Suprapubic skin (tissue), 4 donors: ENCODE data around the gene CLPSL2. TPM values are rescaled to one million over a fixed set of nuclear protein-coding genes. Genes with fewer than 3 reads are reported as not detected.
"Not testable (repeated sequence)": the region's sequence is repeated elsewhere in the genome, so short reads cannot be mapped to it uniquely, and the experiment has no call there.

ENCODE experiments used
- DNase-seq, 2 donors: peaks; one replicate each; pipeline ENCODE4 v3.0.0-alpha.2; 2019; ENCODE audit warnings: low spot score in 2 of 2
- H3K27ac ChIP-seq: fragments of 200-600 bp; sonication (generic); one replicate; pipeline ENCODE4 v1.5.1; 2019
- H3K27me3 ChIP-seq: fragments of 200-600 bp; sonication (generic); one replicate; pipeline ENCODE4 v1.5.1; 2019
- H3K36me3 ChIP-seq: fragments of 200-600 bp; sonication (generic); one replicate; pipeline ENCODE4 v1.5.1; 2019
- H3K4me1 ChIP-seq: fragments of 200-600 bp; sonication (generic); one replicate; pipeline ENCODE4 v1.5.1; 2019
- H3K4me3 ChIP-seq: fragments of 200-600 bp; sonication (generic); one replicate; pipeline ENCODE4 v1.5.1; 2019; ENCODE audit warnings: mild to moderate bottlenecking
- H3K9me3 ChIP-seq: fragments of 200-600 bp; sonication (generic); one replicate; pipeline ENCODE4 v1.5.1; 2019
- EP300 ChIP-seq: sonication (generic); formaldehyde crosslinking; IDR thresholded peaks from one replicate; pipeline ENCODE4 v1.6.1; 2017; ENCODE audit warnings: antibody characterized with exemption
- POLR2A ChIP-seq, 2 donors: fragments of 450-650 bp; IDR thresholded peaks; one replicate each; pipeline ENCODE4 v1.6.1; 2017; ENCODE audit warnings: antibody characterized with exemption in 2 of 2, mild to moderate bottlenecking in 2 of 2, moderate library complexity in 2 of 2
- POLR2AphosphoS5 ChIP-seq, 3 donors: sonication (generic); formaldehyde crosslinking; IDR thresholded peaks; one replicate each; pipeline ENCODE4 v1.6.1; 2017; ENCODE audit warnings: antibody characterized with exemption in 3 of 3
- WGBS: methylation state at CpG from one replicate; pipeline ENCODE4 v1.1.5; 2018; 5-methylcytosine and 5-hydroxymethylcytosine counted together
- total RNA-seq, 4 donors: library from RNA; depleted of rRNA; stranded (reverse); fragments of >200 nt; gene quantifications; one replicate each; pipeline ENCODE4 v1.1.0, GENCODE V29; 2016
- TF ChIP-seq, protein P1 (sequence below), 2 donors: fragments of 200-600 bp in 1 of 2; fragments of 450-650 bp in 1 of 2; sonication (generic) in 1 of 2; IDR thresholded peaks; one replicate each; pipeline ENCODE4 v1.5.1; 2016 to 2019; ENCODE audit warnings: antibody characterized with exemption in 2 of 2, mild to moderate bottlenecking in 1 of 2, moderate library complexity in 1 of 2

Gene CLPSL2
- total RNA-seq, 4 donors from 2014 or later: not detected

DNA sequence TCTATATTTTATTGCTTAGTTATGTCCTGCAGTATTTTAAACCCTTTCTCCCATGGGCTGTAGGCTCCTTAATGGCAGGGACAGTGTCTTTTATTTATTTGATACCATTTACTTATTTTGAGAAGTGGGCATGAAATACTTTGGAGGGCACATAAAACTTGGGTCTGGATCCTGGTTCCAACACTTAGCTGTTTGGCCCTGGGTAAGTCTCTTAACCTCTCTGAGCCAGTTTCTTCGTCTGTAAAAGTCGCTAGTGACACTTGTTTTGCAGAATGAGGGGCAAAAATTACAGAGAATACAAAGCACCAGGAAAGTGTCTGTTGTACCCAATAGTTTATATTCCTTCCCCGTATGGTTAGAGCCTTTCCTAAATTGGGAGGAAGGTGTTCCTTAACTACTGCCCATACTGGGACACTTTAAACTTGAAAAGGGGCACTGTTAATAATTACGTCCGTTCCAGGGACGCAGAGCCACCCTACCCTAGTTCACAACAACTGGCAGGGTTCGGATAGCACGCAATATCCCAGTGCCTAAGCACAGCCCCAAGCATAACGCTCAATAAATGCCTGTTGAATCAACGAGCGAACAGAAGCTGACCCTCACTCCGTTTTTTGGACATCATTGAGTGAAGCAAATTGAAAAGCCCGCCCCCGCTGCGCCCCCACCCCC is 45.5 kb upstream of the CLPSL2 start:
- Histone ChIP-seq H3K4me3 (peak overlapping the region; percentile 59), H3K36me3 (no peaks in the 10 kb centered on the region), H3K27me3 (no peaks in the 10 kb centered on the region), H3K27ac (peak overlapping the region; percentile 100), H3K4me1 (peaks cover 96% of the 10 kb centered on the region), H3K9me3 (no peaks in the 10 kb centered on the region)
- TF ChIP-seq POLR2AphosphoS5 (IDR thresholded peaks at IDR 0.05) (no peak), POLR2A (IDR thresholded peaks at IDR 0.05) (no peak)
- peak in 1 of 2 donors; percentile 74 for DNase-seq
- WGBS: 7% methylated on average over 12 of the region's 15 CpGs

DNA sequence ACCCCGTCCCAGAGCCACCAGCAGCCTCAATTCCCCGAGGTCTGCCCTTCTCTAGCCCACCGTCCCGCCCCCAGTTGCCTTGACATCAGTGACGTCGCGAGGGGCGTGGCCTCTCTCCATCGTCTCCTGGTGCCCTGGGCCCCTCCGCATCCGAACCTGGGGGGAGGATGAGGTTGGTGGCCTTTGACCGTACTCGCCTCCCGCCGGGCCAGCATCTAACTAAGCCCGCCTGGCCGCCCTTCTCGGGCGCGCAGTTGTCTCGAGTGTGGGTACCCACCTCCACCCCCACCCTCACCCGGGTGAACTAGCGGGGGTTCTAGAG is 45.0 kb upstream of the CLPSL2 start:
- H3K9me3 ChIP-seq: no peaks in the 10 kb centered on the region
- TF ChIP-seq EP300 (no peak), POLR2AphosphoS5 (IDR thresholded peaks at IDR 0.05) (peak in 1 of 3 donors; percentile 3), POLR2A (IDR thresholded peaks at IDR 0.05) (peak; percentile 63 to 89)
- TF ChIP-seq, protein P1, sequence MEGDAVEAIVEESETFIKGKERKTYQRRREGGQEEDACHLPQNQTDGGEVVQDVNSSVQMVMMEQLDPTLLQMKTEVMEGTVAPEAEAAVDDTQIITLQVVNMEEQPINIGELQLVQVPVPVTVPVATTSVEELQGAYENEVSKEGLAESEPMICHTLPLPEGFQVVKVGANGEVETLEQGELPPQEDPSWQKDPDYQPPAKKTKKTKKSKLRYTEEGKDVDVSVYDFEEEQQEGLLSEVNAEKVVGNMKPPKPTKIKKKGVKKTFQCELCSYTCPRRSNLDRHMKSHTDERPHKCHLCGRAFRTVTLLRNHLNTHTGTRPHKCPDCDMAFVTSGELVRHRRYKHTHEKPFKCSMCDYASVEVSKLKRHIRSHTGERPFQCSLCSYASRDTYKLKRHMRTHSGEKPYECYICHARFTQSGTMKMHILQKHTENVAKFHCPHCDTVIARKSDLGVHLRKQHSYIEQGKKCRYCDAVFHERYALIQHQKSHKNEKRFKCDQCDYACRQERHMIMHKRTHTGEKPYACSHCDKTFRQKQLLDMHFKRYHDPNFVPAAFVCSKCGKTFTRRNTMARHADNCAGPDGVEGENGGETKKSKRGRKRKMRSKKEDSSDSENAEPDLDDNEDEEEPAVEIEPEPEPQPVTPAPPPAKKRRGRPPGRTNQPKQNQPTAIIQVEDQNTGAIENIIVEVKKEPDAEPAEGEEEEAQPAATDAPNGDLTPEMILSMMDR (IDR thresholded peaks at IDR 0.05): no peak
- peak overlapping the region; percentile 100 for H3K27ac ChIP-seq
- H3K27me3 ChIP-seq: no peaks in the 10 kb centered on the region
- H3K4me3 ChIP-seq: peak overlapping the region; percentile 59
- peaks cover 96% of the 10 kb centered on the region for H3K4me1 ChIP-seq
- DNase-seq: peak; percentile 99
- no CpG with 5 or more reads among the region's 23 CpGs for WGBS
- no peaks in the 10 kb centered on the region for H3K36me3 ChIP-seq

DNA sequence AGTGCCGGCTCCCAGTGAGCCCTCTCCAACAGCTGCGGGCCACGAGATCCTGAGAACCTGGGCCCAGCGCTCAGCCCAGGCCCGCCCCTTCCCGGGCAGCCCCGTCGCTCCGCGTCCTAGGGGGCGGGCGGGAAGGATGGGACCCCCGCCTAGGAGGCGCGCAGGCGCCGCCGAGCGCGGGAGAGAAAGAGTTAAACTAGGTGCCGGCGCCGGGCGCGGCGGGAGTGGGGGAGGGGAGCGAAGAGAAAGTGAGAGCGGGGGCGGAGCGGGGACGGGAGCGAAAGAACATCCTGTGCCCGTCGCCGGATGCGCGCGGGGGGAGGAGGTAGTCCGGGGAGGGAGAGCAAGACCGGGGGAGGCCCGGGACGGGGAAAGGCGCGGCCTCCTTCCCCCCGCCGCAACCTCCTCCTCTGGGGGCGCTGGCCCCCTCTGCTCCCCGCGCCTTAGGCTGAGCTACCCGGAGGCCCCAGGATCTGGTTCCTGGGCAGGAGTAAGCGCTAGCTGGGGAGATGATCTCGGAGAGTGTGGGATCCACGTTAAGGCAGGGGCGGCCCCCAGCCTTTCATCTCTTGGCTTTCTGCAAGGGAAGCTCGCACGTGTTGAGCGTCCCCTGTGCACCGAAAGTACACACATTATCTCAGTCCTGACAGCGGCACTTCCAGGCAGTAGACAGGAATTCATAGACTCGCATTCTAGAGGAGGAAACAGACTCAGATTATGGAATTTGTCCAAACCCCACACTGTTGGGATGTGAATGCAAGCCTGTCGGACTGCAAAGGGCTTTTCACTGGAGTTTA is 44.5 kb upstream of the CLPSL2 start:
- TF ChIP-seq POLR2AphosphoS5 (IDR thresholded peaks at IDR 0.05) (peak in 2 of 3 donors; percentile 94 to 99), EP300 (peak; percentile 91), POLR2A (IDR thresholded peaks at IDR 0.05) (no peak)

DNA sequence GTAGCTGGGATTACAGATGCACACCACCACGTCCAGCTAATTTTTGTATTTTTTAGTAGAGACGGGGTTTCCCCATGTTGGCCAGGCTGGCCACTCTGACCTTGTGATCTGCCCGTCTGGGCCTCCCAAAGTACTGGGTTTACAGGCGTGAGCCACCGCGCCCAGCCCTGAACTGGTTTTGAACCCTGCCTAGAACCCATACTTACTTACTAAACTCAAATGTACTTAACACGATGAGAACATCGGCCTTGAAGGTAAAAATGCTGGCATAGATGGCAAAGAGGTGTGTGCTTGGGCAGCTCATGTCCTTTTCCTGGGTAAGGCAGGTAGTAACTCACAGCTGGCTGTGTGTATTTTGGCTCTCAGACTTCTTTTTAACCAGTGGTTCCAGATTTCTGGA is 42.8 kb upstream of the CLPSL2 start:
- DNase-seq: no peak
- Histone ChIP-seq H3K36me3 (no peaks in the 10 kb centered on the region), H3K27me3 (no peaks in the 10 kb centered on the region), H3K4me1 (peaks cover 84% of the 10 kb centered on the region), H3K4me3 (no peak overlapping the region), H3K27ac (peak overlapping the region; percentile 100), H3K9me3 (no peaks in the 10 kb centered on the region)
- 80% methylated on average over 8 of the region's 8 CpGs for WGBS
- TF ChIP-seq, protein P1 (IDR thresholded peaks at IDR 0.05): no peak
- TF ChIP-seq EP300 (no peak), POLR2AphosphoS5 (IDR thresholded peaks at IDR 0.05) (no peak), POLR2A (IDR thresholded peaks at IDR 0.05) (no peak)

More for the DNA sequence above, 44.5 kb upstream of the CLPSL2 start:
- DNase-seq: peak; percentile 98 to 99
- Histone ChIP-seq H3K4me3 (peak overlapping the region; percentile 59), H3K9me3 (no peaks in the 10 kb centered on the region), H3K27ac (peak overlapping the region; percentile 100), H3K27me3 (no peaks in the 10 kb centered on the region), H3K4me1 (peaks cover 93% of the 10 kb centered on the region), H3K36me3 (no peaks in the 10 kb centered on the region)
- WGBS: under 1% methylated on average over 30 of the region's 61 CpGs

DNA sequence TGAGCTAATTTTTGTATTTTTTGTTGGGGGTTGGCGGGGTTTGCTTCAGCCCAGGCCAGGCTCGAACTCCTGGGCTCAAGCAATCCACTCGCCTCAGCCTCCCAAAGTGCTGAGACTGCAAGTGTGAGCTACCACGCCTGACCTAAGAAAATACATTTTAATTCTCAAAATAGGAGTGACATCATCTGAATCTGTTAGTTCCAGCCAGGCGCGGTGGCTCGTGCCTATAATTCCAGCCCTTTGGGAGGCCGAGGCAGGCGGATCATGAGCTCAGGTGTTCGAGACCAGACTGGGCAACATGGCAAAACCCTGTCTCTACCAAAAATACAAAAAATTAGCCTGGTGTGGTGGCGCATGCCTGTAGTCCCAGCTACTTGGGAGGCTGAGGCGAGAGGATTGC is 42.1 kb upstream of the CLPSL2 start:
- peak overlapping the region; percentile 100 for H3K27ac ChIP-seq
- H3K9me3 ChIP-seq: not testable (repeated sequence)

DNA sequence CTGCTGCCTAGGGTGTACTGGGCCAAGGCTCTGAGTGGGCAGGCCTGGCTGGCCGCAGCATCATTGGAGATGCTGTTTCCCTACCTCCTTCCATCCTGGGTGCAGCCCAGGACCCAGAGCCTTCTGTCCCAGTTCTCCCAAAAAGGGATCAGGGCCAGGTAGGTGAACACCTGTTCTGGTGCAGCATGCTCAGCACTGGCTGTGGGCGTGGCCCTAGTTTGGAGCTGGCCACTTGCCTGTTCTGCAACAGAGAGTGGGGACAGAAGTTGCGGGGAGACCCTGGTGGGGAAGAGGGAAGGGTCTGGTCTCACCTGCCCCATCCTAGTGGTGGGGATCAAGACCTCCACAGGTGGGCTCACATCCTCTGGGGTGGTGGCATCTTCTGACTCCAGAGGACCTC is 40.9 kb upstream of the CLPSL2 start:
- no peak overlapping the region for H3K4me3 ChIP-seq
- no peaks in the 10 kb centered on the region for H3K36me3 ChIP-seq
- H3K4me1 ChIP-seq: peaks cover 66% of the 10 kb centered on the region
- no peak for DNase-seq
- 50% methylated on average over 1 of the region's 3 CpGs for WGBS
- H3K27ac ChIP-seq: no peak overlapping the region
- H3K9me3 ChIP-seq: no peaks in the 10 kb centered on the region
- H3K27me3 ChIP-seq: no peaks in the 10 kb centered on the region
- TF ChIP-seq EP300 (no peak), POLR2A (IDR thresholded peaks at IDR 0.05) (no peak), POLR2AphosphoS5 (IDR thresholded peaks at IDR 0.05) (no peak)
- TF ChIP-seq, protein P1 (IDR thresholded peaks at IDR 0.05): no peak

More for the DNA sequence above, 42.1 kb upstream of the CLPSL2 start:
- WGBS: 86% methylated on average over 12 of the region's 12 CpGs
- H3K4me3 ChIP-seq, DNase-seq, H3K36me3 ChIP-seq, H3K27me3 ChIP-seq: not testable (repeated sequence)
- H3K4me1 ChIP-seq: peaks cover 77% of the 10 kb centered on the region
